Neural cell (in vitro differentiated cells): ENCODE measurements around the gene ASCC1. TPM values are rescaled to one million over a fixed set of nuclear protein-coding genes. Genes with fewer than 3 reads are reported as not detected.

Source experiments
- H2AFZ ChIP-seq: fragments of 200-600, 300-800 bp; sonication (generic), shearing (Covaris generic); 2 replicates; pipeline ENCODE4 v1.6.0; 2014; ENCODE audit warnings: low read depth, mild to moderate bottlenecking, antibody characterized with exemption, low read length, moderate library complexity
- H3F3A ChIP-seq: fragments of 200-600 bp; shearing (Covaris generic); 2 replicates; pipeline ENCODE4 v1.6.1; 2016; ENCODE audit warnings: mild to moderate bottlenecking, moderate library complexity, mixed read lengths, antibody characterized with exemption, low read length; ENCODE audit not compliant: insufficient read depth, poor library complexity, severe bottlenecking
- H3K27ac ChIP-seq: fragments of 200-600, 300-800 bp; sonication (generic), shearing (Covaris generic); 2 replicates; pipeline ENCODE4 v1.5.1; 2014; ENCODE audit warnings: mild to moderate bottlenecking, low read length, moderate library complexity
- H3K27me3 ChIP-seq: fragments of 300-800, 200-600 bp; sonication (generic), shearing (Covaris generic); 2 replicates; pipeline ENCODE4 v1.6.0; 2014; ENCODE audit warnings: mild to moderate bottlenecking, low read depth, low read length, moderate library complexity; ENCODE audit not compliant: insufficient read depth
- H3K36me3 ChIP-seq: fragments of 300-800, 200-600 bp; sonication (generic), shearing (Covaris generic); 2 replicates; pipeline ENCODE4 v1.5.1; 2014; ENCODE audit warnings: mild to moderate bottlenecking, antibody characterized with exemption, low read length, moderate library complexity; ENCODE audit not compliant: insufficient read depth
- H3K4me2 ChIP-seq: fragments of 300-800, 200-600 bp; sonication (generic), shearing (Covaris generic); 2 replicates; pipeline ENCODE4 v1.6.0; 2014; ENCODE audit warnings: mild to moderate bottlenecking, low read length
- H3K4me3 ChIP-seq: fragments of 300-800, 200-600 bp; sonication (generic), shearing (Covaris generic); 2 replicates; pipeline ENCODE4 v1.5.1; 2014; ENCODE audit warnings: mild to moderate bottlenecking, low read length, moderate library complexity
- H3K79me2 ChIP-seq: fragments of 200-600 bp; shearing (Covaris generic); replicated peaks from 2 replicates; pipeline ENCODE4 v1.6.0; 2014; ENCODE audit warnings: mild to moderate bottlenecking, low read length, moderate library complexity; ENCODE audit not compliant: insufficient read depth
- H3K9ac ChIP-seq: fragments of 300-800, 200-600 bp; sonication (generic), shearing (Covaris generic); 2 replicates; pipeline ENCODE4 v1.6.1; 2016; ENCODE audit warnings: mild to moderate bottlenecking, low read length, mixed read lengths
- H3K9me2 ChIP-seq: fragments of 200-600 bp; shearing (Covaris generic); 2 replicates; pipeline ENCODE4 v1.6.1; 2016; ENCODE audit warnings: mild to moderate bottlenecking, low read length, mixed read lengths; ENCODE audit not compliant: insufficient read depth
- H3K9me3 ChIP-seq: fragments of 200-600, 300-800 bp; sonication (generic), shearing (Covaris generic); 2 replicates; pipeline ENCODE4 v1.6.1; 2016; ENCODE audit warnings: mild to moderate bottlenecking, mixed run types, low read length, moderate library complexity, mixed read lengths
- H4K20me1 ChIP-seq: fragments of 200-600 bp; shearing (Covaris generic); 2 replicates; pipeline ENCODE4 v1.6.1; 2016; ENCODE audit warnings: mild to moderate bottlenecking, mixed run types; ENCODE audit not compliant: insufficient read depth
- EP300 ChIP-seq: fragments of 450-650 bp; conservative IDR thresholded peaks from 2 replicates; pipeline ENCODE4 v1.6.1; 2014; ENCODE audit warnings: antibody characterized with exemption, mild to moderate bottlenecking, moderate library complexity; ENCODE audit not compliant: poor library complexity, severe bottlenecking
- EZH2 ChIP-seq: fragments of 200-600, 300-800 bp; shearing (Covaris generic), sonication (generic); IDR thresholded peaks from 2 replicates; pipeline ENCODE4 v1.6.1; 2014; ENCODE audit warnings: antibody characterized with exemption, low read length, borderline replicate concordance, mild to moderate bottlenecking; ENCODE audit not compliant: insufficient read depth, poor library complexity, severe bottlenecking
- MXI1 ChIP-seq: fragments of 450-650 bp; conservative IDR thresholded peaks from 2 replicates; pipeline ENCODE4 v1.6.1; 2014; ENCODE audit warnings: antibody characterized with exemption, mild to moderate bottlenecking; ENCODE audit not compliant: poor library complexity, severe bottlenecking
- POLR2AphosphoS5 ChIP-seq: IDR thresholded peaks from 2 replicates; pipeline ENCODE4 v1.6.1; 2012
- RAD21 ChIP-seq: fragments of 450-650 bp; conservative IDR thresholded peaks from 2 replicates; pipeline ENCODE4 v1.6.1; 2014; ENCODE audit warnings: antibody characterized with exemption, mild to moderate bottlenecking, moderate library complexity
- REST ChIP-seq: IDR thresholded peaks from 2 replicates; pipeline ENCODE4 v1.6.1; 2012; ENCODE audit warnings: borderline replicate concordance
- SMC3 ChIP-seq: fragments of 450-650 bp; conservative IDR thresholded peaks from 2 replicates; pipeline ENCODE4 v1.6.1; 2014; ENCODE audit warnings: antibody characterized with exemption, mild to moderate bottlenecking, moderate library complexity; ENCODE audit not compliant: poor library complexity
- TAF1 ChIP-seq: IDR thresholded peaks from 2 replicates; pipeline ENCODE4 v1.6.1; 2012; ENCODE audit warnings: low read depth
- polyA plus RNA-seq: library from polyadenylated mRNA; depleted of rRNA; stranded (reverse); fragments of >200 nt; gene quantifications from 2 replicates; pipeline ENCODE4 v1.2.3, GENCODE V29; 2014
- TF ChIP-seq, protein P1 (sequence below): fragments of 450-650 bp; IDR thresholded peaks from 2 replicates; pipeline ENCODE4 v1.5.1; 2014; ENCODE audit warnings: antibody characterized with exemption, mild to moderate bottlenecking, moderate library complexity; ENCODE audit not compliant: poor library complexity, severe bottlenecking

The ASCC1 gene
- polyA plus RNA-seq, 1 donor from 2014 or later: 39.6 TPM

DNA sequence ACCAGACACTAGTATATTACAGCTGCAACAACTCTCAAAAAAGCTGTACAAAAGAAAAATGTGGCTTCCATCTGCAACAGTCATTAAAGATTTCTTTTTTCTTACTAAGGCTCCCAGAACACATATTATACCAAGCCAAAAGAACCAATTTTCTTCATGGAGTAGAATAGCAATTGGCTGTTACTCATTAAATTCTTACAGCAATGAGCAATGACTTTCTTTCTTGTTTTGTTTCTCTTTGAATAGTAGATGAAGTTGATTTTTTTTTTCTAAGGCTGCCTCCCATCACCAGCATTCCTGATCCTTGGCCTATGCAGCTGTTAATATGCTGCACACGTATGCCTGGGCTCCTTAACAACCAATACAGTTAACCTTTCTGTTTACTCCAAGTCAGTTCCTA lies 91.1 kb downstream of the ASCC1 start:
- Histone ChIP-seq H3K9me2 (no peaks in the 10 kb centered on the region), H3K4me3 (no peak overlapping the region), H3K36me3 (no peaks in the 10 kb centered on the region), H3K9ac (no peak overlapping the region), H3K4me2 (no peak overlapping the region), H2AFZ (no peak overlapping the region), H3K9me3 (no peaks in the 10 kb centered on the region), H3F3A (peaks cover 8% of the 10 kb centered on the region), H3K27me3 (no peaks in the 10 kb centered on the region), H4K20me1 (no peaks in the 10 kb centered on the region), H3K79me2 (no peaks in the 10 kb centered on the region), H3K27ac (no peak overlapping the region)
- TF ChIP-seq POLR2AphosphoS5 (no peak), REST (no peak), RAD21 (no peak), TAF1 (no peak), SMC3 (no peak), EZH2 (no peak), MXI1 (no peak), EP300 (no peak)
- TF ChIP-seq, protein P1, sequence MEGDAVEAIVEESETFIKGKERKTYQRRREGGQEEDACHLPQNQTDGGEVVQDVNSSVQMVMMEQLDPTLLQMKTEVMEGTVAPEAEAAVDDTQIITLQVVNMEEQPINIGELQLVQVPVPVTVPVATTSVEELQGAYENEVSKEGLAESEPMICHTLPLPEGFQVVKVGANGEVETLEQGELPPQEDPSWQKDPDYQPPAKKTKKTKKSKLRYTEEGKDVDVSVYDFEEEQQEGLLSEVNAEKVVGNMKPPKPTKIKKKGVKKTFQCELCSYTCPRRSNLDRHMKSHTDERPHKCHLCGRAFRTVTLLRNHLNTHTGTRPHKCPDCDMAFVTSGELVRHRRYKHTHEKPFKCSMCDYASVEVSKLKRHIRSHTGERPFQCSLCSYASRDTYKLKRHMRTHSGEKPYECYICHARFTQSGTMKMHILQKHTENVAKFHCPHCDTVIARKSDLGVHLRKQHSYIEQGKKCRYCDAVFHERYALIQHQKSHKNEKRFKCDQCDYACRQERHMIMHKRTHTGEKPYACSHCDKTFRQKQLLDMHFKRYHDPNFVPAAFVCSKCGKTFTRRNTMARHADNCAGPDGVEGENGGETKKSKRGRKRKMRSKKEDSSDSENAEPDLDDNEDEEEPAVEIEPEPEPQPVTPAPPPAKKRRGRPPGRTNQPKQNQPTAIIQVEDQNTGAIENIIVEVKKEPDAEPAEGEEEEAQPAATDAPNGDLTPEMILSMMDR: no peak

DNA sequence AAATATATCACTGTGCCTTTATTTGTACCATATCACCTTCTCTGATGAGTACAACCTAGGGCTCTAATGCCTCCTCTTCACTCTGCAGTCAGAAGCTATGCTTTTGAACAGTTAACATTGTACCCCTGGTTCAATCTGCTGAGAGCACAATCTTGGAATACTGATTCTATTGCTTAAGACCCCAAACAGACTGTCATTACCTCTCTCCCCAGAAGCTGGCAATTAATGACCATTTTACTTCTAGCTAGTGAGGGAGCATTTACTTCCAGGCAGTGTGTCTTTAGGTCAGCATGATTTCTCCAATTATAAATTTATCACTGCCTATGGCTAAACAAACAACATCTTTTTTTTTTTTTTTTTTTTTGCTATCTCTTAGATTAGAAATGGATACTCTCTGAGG lies 91.7 kb downstream of the ASCC1 start:
- H3K4me3 ChIP-seq: no peak overlapping the region
- no peaks in the 10 kb centered on the region for H3K9me2 ChIP-seq
- H3F3A ChIP-seq: peaks cover 8% of the 10 kb centered on the region
- H3K27me3 ChIP-seq: no peaks in the 10 kb centered on the region
- no peak overlapping the region for H3K27ac ChIP-seq
- no peaks in the 10 kb centered on the region for H4K20me1 ChIP-seq
- H2AFZ ChIP-seq: no peak overlapping the region
- no peaks in the 10 kb centered on the region for H3K36me3 ChIP-seq
- H3K9me3 ChIP-seq: no peaks in the 10 kb centered on the region
- no peak overlapping the region for H3K9ac ChIP-seq
- no peaks in the 10 kb centered on the region for H3K79me2 ChIP-seq
- no peak overlapping the region for H3K4me2 ChIP-seq
- TF ChIP-seq POLR2AphosphoS5 (no peak), TAF1 (no peak), EP300 (no peak)
- TF ChIP-seq, protein P1: no peak
